Astrocyte (in vitro differentiated cells and primary cell): ENCODE measurements around the gene TTC34. TPM values are rescaled to one million over a fixed set of nuclear protein-coding genes. Genes with fewer than 3 reads are reported as not detected.

ENCODE experiments used
- DNase-seq: peaks from one replicate; pipeline ENCODE4 v3.0.0-alpha.2; 2010; ENCODE audit warnings: low read depth
- FAIRE-seq: peaks from 2 replicates; lab custom pipeline; 2011; peaks lifted over from hg19 to GRCh38; lab: Jason Lieb, UNC
- H2AFZ ChIP-seq: 2 replicates; pipeline ENCODE4 v1.6.0; 2012; ENCODE audit warnings: low read depth, low read length, inconsistent platforms
- H3K27ac ChIP-seq: 2 replicates; pipeline ENCODE4 v1.5.1; 2011; ENCODE audit warnings: low read depth, low read length, inconsistent platforms
- H3K27me3 ChIP-seq: 2 replicates; pipeline ENCODE4 v1.6.0; 2011; ENCODE audit warnings: low read length, inconsistent platforms; ENCODE audit not compliant: insufficient read depth
- H3K36me3 ChIP-seq: 2 replicates; pipeline ENCODE4 v1.5.1; 2011; ENCODE audit warnings: low read length, inconsistent platforms; ENCODE audit not compliant: insufficient read depth
- H3K4me1 ChIP-seq: 2 replicates; pipeline ENCODE4 v1.5.1; 2011; ENCODE audit warnings: low read length, inconsistent platforms; ENCODE audit not compliant: insufficient read depth
- H3K4me2 ChIP-seq: 2 replicates; pipeline ENCODE4 v1.6.0; 2012; ENCODE audit warnings: low read length, inconsistent platforms
- H3K4me3 ChIP-seq: 2 replicates; pipeline ENCODE4 v1.5.1; 2011; ENCODE audit warnings: low read depth, mild to moderate bottlenecking, low read length, inconsistent platforms; ENCODE audit not compliant: insufficient read depth
- H3K79me2 ChIP-seq: 2 replicates; pipeline ENCODE4 v1.6.0; 2012; ENCODE audit warnings: mild to moderate bottlenecking, low read length, inconsistent platforms; ENCODE audit not compliant: insufficient read depth
- H3K9ac ChIP-seq: 2 replicates; pipeline ENCODE4 v1.6.0; 2012; ENCODE audit warnings: mild to moderate bottlenecking, low read length, inconsistent platforms
- H3K9me3 ChIP-seq: 2 replicates; pipeline ENCODE4 v1.5.1; 2012; ENCODE audit warnings: low read depth, mild to moderate bottlenecking, low read length, inconsistent platforms; ENCODE audit not compliant: insufficient read depth
- H4K20me1 ChIP-seq: 2 replicates; pipeline ENCODE4 v1.6.0; 2012; ENCODE audit warnings: low read length, inconsistent platforms; ENCODE audit not compliant: insufficient read depth
- H3K27ac Mint-ChIP-seq: one replicate; pipeline ENCODE4 v1.8.0; 2021; ENCODE audit warnings: mild to moderate bottlenecking, mixed read lengths; ENCODE audit not compliant: unreplicated experiment
- H3K27me3 Mint-ChIP-seq: one replicate; pipeline ENCODE4 v1.8.0; 2021; ENCODE audit warnings: low read depth, mixed read lengths; ENCODE audit not compliant: unreplicated experiment
- H3K36me3 Mint-ChIP-seq: one replicate; pipeline ENCODE4 v1.8.0; 2021; ENCODE audit warnings: low read depth, mixed read lengths; ENCODE audit not compliant: unreplicated experiment
- H3K4me1 Mint-ChIP-seq: one replicate; pipeline ENCODE4 v1.8.0; 2021; ENCODE audit warnings: low read depth, mixed read lengths; ENCODE audit not compliant: unreplicated experiment
- H3K4me3 Mint-ChIP-seq: one replicate; pipeline ENCODE4 v1.8.0; 2021; ENCODE audit warnings: mild to moderate bottlenecking, moderate library complexity, mixed read lengths; ENCODE audit not compliant: unreplicated experiment
- H3K9me3 Mint-ChIP-seq: one replicate; pipeline ENCODE4 v1.8.0; 2021; ENCODE audit warnings: mild to moderate bottlenecking, mixed read lengths; ENCODE audit not compliant: unreplicated experiment
- EZH2 ChIP-seq: IDR thresholded peaks from 2 replicates; pipeline ENCODE4 v1.6.1; 2012; ENCODE audit warnings: mild to moderate bottlenecking, low read length, inconsistent platforms; ENCODE audit not compliant: insufficient read depth
- total RNA-seq: library from RNA; stranded (reverse); gene quantifications from 2 replicates; pipeline ENCODE4 v1.2.1, GENCODE V29; 2021
- TF ChIP-seq, protein P1 (sequence below): IDR thresholded peaks from 2 replicates; pipeline ENCODE4 v1.5.1; 2011; ENCODE audit warnings: low read depth, mild to moderate bottlenecking, inconsistent platforms, low read length, moderate library complexity; ENCODE audit not compliant: insufficient read depth

The TTC34 gene
- total RNA-seq, 1 donor from 2014 or later, result 0.39 TPM

DNA sequence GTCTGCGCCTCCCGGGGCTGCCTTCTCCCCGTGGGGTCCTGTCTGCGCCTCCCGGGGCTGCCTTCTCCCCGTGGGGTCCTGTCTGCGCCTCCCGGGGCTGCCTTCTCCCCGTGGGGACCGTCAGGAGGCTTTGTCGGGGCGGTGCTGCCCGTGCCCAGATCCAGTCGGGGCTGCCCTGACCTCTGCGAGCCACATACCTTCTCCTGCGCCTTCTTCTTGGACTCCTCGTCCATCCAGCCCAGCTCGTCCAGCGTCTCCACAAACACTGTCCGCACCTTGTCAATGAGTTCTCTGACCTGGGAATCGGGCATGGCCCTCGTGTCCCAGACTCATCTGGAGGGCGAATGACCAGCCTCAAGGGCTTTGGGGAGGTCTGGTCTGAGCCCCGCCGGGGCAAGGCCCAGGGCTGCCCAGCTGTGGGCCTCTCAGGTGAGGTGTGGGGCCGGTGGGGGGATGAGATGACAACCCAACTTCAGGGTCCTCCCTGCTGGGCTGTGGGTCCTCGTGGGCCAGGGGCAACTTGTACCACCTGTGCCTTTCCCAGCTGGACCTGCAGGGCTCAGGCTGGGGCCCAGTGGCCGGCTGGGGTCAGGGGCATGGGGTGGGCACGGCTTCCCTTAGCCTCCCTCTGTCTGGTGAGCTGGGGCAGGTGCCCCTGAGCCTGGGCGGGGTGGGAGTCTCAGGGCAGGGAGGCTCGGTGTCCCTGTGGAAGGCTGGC, 205.5 kb downstream of the TTC34 start:
- no peak overlapping the region for H3K27ac Mint-ChIP-seq
- no peak overlapping the region for H3K27ac ChIP-seq
- peaks cover 2% of the 10 kb centered on the region for H3K27me3 Mint-ChIP-seq
- no peaks in the 10 kb centered on the region for H3K79me2 ChIP-seq
- no peaks in the 10 kb centered on the region for H3K27me3 ChIP-seq
- H3K4me3 Mint-ChIP-seq, result no peak overlapping the region
- H3K4me2 ChIP-seq, result no peak overlapping the region
- no peak overlapping the region for H2AFZ ChIP-seq
- H3K9me3 ChIP-seq, result no peaks in the 10 kb centered on the region
- H3K9me3 Mint-ChIP-seq, result peaks cover 3% of the 10 kb centered on the region
- no peaks in the 10 kb centered on the region for H3K4me1 Mint-ChIP-seq
- no peaks in the 10 kb centered on the region for H4K20me1 ChIP-seq
- H3K4me3 ChIP-seq, result no peak overlapping the region
- H3K36me3 Mint-ChIP-seq, result peaks cover 2% of the 10 kb centered on the region
- H3K9ac ChIP-seq, result no peak overlapping the region
- H3K36me3 ChIP-seq, result no peaks in the 10 kb centered on the region
- FAIRE-seq, result no peak
- H3K4me1 ChIP-seq, result peaks cover 3% of the 10 kb centered on the region
- no peak for TF ChIP-seq EZH2
- TF ChIP-seq, protein P1, sequence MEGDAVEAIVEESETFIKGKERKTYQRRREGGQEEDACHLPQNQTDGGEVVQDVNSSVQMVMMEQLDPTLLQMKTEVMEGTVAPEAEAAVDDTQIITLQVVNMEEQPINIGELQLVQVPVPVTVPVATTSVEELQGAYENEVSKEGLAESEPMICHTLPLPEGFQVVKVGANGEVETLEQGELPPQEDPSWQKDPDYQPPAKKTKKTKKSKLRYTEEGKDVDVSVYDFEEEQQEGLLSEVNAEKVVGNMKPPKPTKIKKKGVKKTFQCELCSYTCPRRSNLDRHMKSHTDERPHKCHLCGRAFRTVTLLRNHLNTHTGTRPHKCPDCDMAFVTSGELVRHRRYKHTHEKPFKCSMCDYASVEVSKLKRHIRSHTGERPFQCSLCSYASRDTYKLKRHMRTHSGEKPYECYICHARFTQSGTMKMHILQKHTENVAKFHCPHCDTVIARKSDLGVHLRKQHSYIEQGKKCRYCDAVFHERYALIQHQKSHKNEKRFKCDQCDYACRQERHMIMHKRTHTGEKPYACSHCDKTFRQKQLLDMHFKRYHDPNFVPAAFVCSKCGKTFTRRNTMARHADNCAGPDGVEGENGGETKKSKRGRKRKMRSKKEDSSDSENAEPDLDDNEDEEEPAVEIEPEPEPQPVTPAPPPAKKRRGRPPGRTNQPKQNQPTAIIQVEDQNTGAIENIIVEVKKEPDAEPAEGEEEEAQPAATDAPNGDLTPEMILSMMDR, result no peak
- no peak for DNase-seq

DNA sequence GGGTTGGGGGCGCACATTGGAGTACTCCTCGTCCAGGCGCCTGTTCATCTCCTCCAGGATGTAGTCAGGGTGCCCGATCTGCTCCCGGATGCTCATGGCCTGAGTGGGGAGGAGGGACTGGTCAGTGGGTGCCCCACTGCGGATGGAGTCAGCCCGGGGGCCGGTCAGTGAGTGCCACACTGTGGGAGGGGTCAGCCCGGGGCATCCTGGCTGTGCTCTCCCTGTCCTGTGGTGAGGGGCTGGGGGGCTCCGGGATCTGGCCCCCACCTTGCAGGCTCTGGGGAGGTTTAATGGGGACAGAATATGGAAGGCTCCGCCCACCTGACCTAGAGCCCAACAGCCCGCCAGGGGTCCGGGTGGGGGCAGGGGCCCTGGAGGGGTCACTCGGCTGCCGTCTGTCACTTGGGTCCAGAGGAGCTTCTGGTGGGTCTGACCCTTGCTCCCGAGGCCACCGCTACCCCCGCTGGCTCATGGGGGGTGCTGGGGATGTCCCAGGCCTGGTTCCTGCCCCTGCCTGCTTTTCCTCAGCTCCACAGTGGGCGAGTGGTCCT, 206.2 kb downstream of the TTC34 start:
- Histone ChIP-seq H3K9me3 (no peaks in the 10 kb centered on the region), H2AFZ (no peak overlapping the region), H4K20me1 (no peaks in the 10 kb centered on the region), H3K9ac (no peak overlapping the region), H3K36me3 (no peaks in the 10 kb centered on the region), H3K4me1 (peaks cover 3% of the 10 kb centered on the region), H3K27ac (no peak overlapping the region), H3K4me2 (no peak overlapping the region), H3K27me3 (no peaks in the 10 kb centered on the region), H3K79me2 (no peaks in the 10 kb centered on the region), H3K4me3 (no peak overlapping the region)
- Mint-ChIP-seq H3K9me3 (peaks cover 3% of the 10 kb centered on the region), H3K4me1 (no peaks in the 10 kb centered on the region), H3K27ac (no peak overlapping the region), H3K27me3 (no peaks in the 10 kb centered on the region), H3K4me3 (no peak overlapping the region), H3K36me3 (peaks cover 2% of the 10 kb centered on the region)
- TF ChIP-seq, protein P1, result no peak
- TF ChIP-seq EZH2, result no peak
- DNase-seq (no peak), FAIRE-seq (no peak)

DNA sequence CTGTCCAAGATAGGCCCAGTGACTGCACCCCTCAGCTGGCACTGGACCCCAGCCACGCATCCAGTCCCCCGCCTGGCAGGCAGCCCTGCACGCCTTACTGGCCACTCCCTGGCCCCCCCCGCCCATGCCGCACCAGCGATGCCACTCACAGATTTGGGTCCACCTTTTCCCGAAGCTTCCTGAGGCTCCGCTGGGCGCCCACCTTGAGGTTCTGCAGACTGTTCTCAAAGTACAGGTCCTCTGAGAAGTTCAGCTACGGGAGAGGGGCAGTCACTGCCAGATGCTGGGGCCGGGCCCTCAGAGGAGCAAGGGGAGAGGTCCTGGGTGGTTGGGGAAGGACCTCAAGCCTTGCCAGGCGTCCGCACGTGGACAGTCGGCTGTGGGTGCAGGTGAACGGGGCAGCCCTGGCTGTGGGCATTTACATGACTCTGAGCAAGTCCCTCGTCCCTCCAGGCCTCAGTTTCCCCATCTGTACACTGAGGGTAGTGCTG, 206.8 kb downstream of the TTC34 start:
- no peaks in the 10 kb centered on the region for H3K79me2 ChIP-seq
- FAIRE-seq, result no peak
- H3K4me1 Mint-ChIP-seq, result no peaks in the 10 kb centered on the region
- H3K27ac Mint-ChIP-seq, result no peak overlapping the region
- peaks cover 3% of the 10 kb centered on the region for H3K4me1 ChIP-seq
- H3K4me3 ChIP-seq, result no peak overlapping the region
- H3K9ac ChIP-seq, result no peak overlapping the region
- no peak overlapping the region for H2AFZ ChIP-seq
- DNase-seq, result no peak
- no peaks in the 10 kb centered on the region for H4K20me1 ChIP-seq
- TF ChIP-seq EZH2, result no peak
- TF ChIP-seq, protein P1, result no peak
- H3K36me3 ChIP-seq, result no peaks in the 10 kb centered on the region
- H3K9me3 Mint-ChIP-seq, result peaks cover 3% of the 10 kb centered on the region
- peaks cover 2% of the 10 kb centered on the region for H3K36me3 Mint-ChIP-seq
- no peak overlapping the region for H3K4me2 ChIP-seq
- no peaks in the 10 kb centered on the region for H3K27me3 ChIP-seq
- no peaks in the 10 kb centered on the region for H3K9me3 ChIP-seq
- no peaks in the 10 kb centered on the region for H3K27me3 Mint-ChIP-seq
- no peak overlapping the region for H3K27ac ChIP-seq
- no peak overlapping the region for H3K4me3 Mint-ChIP-seq
